GM12891 (cell line): Measurements from ENCODE around the gene EXOC4.

Source experiments
- DNase-seq: peaks from one replicate; pipeline ENCODE4 v3.0.0; 2011; ENCODE audit warnings: low spot score; ENCODE audit not compliant: insufficient read length
- FAIRE-seq: peaks from 2 replicates; lab custom pipeline; 2011; peaks lifted over from hg19 to GRCh38; lab: Jason Lieb, UNC
- PAX5 ChIP-seq: IDR thresholded peaks from 2 replicates; pipeline ENCODE4 v1.6.1; 2011; ENCODE audit warnings: low read length, moderate library complexity, mild to moderate bottlenecking; ENCODE audit not compliant: insufficient read depth, severe bottlenecking
- POLR2A ChIP-seq: IDR thresholded peaks from 2 replicates; pipeline ENCODE4 v1.6.1; 2011; ENCODE audit warnings: low read depth, low read length, control low read depth
- POLR2AphosphoS5 ChIP-seq: IDR thresholded peaks from 2 replicates; pipeline ENCODE4 v1.6.1; 2011; ENCODE audit warnings: low read depth, low read length, control low read depth
- POU2F2 ChIP-seq: IDR thresholded peaks from 2 replicates; pipeline ENCODE4 v1.6.1; 2011; ENCODE audit warnings: low read depth, mild to moderate bottlenecking, control low read depth, low read length, moderate library complexity
- SPI1 ChIP-seq: IDR thresholded peaks from 2 replicates; pipeline ENCODE4 v1.6.1; 2011; ENCODE audit warnings: low read depth, low read length, control low read depth
- TAF1 ChIP-seq: IDR thresholded peaks from 2 replicates; pipeline ENCODE4 v1.6.1; 2011; ENCODE audit warnings: low read depth, low read length, control low read depth

The EXOC4 gene

GRCh38 chr7:133780912-133781311 lies 528.0 kb downstream of the EXOC4 start:
- no peak for DNase-seq
- no peak for TF ChIP-seq SPI1
- no peak for TF ChIP-seq TAF1
- no peak for TF ChIP-seq POLR2A
- TF ChIP-seq PAX5, result no peak
- TF ChIP-seq POLR2AphosphoS5, result no peak
- TF ChIP-seq POU2F2, result no peak
- FAIRE-seq, result no peak

- DNase-seq (no peak), FAIRE-seq (no peak)
These were observed 528.7 kb downstream of the EXOC4 start for GRCh38 chr7:133781486-133782090.

GRCh38 chr7:133782470-133782869 lies 529.6 kb downstream of the EXOC4 start:
- no peak for DNase-seq
- no peak for FAIRE-seq
- TF ChIP-seq POU2F2 (no peak), TAF1 (no peak), POLR2AphosphoS5 (no peak), POLR2A (no peak), PAX5 (no peak), SPI1 (no peak)

More at GRCh38 chr7:133781486-133782090, 528.7 kb downstream of the EXOC4 start:
- TF ChIP-seq TAF1 (no peak), POLR2AphosphoS5 (no peak), SPI1 (no peak), POU2F2 (no peak), PAX5 (no peak), POLR2A (no peak)

- DNase-seq, result no peak
- no peak for TF ChIP-seq POLR2A
- no peak for TF ChIP-seq POU2F2
- no peak for TF ChIP-seq SPI1
- TF ChIP-seq POLR2AphosphoS5, result no peak
- TF ChIP-seq PAX5, result no peak
- no peak for TF ChIP-seq TAF1
- no peak for FAIRE-seq
These were observed 530.4 kb downstream of the EXOC4 start for GRCh38 chr7:133783276-133783675.

- FAIRE-seq (no peak), DNase-seq (no peak)
- TF ChIP-seq POLR2A, result no peak
- no peak for TF ChIP-seq POU2F2
- TF ChIP-seq SPI1, result no peak
- no peak for TF ChIP-seq TAF1
- TF ChIP-seq PAX5, result no peak
- TF ChIP-seq POLR2AphosphoS5, result no peak
These were observed 531.7 kb downstream of the EXOC4 start for GRCh38 chr7:133784486-133785001.

GRCh38 chr7:133786401-133786937 lies 533.6 kb downstream of the EXOC4 start:
- FAIRE-seq (no peak), DNase-seq (no peak)
- TF ChIP-seq SPI1 (no peak), POLR2A (no peak), TAF1 (no peak), POU2F2 (no peak), PAX5 (no peak), POLR2AphosphoS5 (no peak)

- TF ChIP-seq POU2F2, result no peak
- no peak for TF ChIP-seq TAF1
- no peak for TF ChIP-seq POLR2A
- no peak for TF ChIP-seq SPI1
- no peak for TF ChIP-seq POLR2AphosphoS5
- no peak for TF ChIP-seq PAX5
- DNase-seq (no peak), FAIRE-seq (no peak)
These were observed 537.1 kb downstream of the EXOC4 start for GRCh38 chr7:133789974-133790373.

- TF ChIP-seq POLR2A, result no peak
- no peak for TF ChIP-seq SPI1
- TF ChIP-seq POU2F2, result no peak
- no peak for TF ChIP-seq POLR2AphosphoS5
- TF ChIP-seq PAX5, result no peak
- no peak for TF ChIP-seq TAF1
- no peak for DNase-seq
- no peak for FAIRE-seq
These were observed 538.0 kb downstream of the EXOC4 start for GRCh38 chr7:133790911-133791310.

GRCh38 chr7:133794479-133794878 lies 541.6 kb downstream of the EXOC4 start:
- no peak for TF ChIP-seq PAX5
- no peak for TF ChIP-seq SPI1
- TF ChIP-seq TAF1, result no peak
- FAIRE-seq (no peak), DNase-seq (no peak)

GRCh38 chr7:133795068-133795665 lies 542.3 kb downstream of the EXOC4 start:
- no peak for DNase-seq
- TF ChIP-seq POU2F2 (no peak), POLR2AphosphoS5 (no peak), TAF1 (no peak), SPI1 (no peak), POLR2A (no peak), PAX5 (no peak)
- no peak for FAIRE-seq
